GM12892 (cell line): ENCODE data around the gene DHCR24.
A peak's percentile ranks its signal among the peaks of the same experiment; 100 is the strongest.

Source experiments
- DNase-seq: peaks from one replicate; pipeline ENCODE4 v3.0.0; 2011; ENCODE audit not compliant: insufficient read length
- FAIRE-seq: peaks from 2 replicates; lab custom pipeline; 2011; peaks lifted over from hg19 to GRCh38; lab: Jason Lieb, UNC
- POLR2A ChIP-seq: IDR thresholded peaks from 2 replicates; pipeline ENCODE4 v1.6.1; 2011; ENCODE audit warnings: low read depth, low read length, control low read depth
- POLR2AphosphoS5 ChIP-seq: IDR thresholded peaks from 2 replicates; pipeline ENCODE4 v1.6.1; 2011; ENCODE audit warnings: low read depth, low read length, control low read depth
- TAF1 ChIP-seq: IDR thresholded peaks from 2 replicates; pipeline ENCODE4 v1.6.1; 2011; ENCODE audit warnings: low read depth, mild to moderate bottlenecking, control low read depth, low read length, borderline replicate concordance

The DHCR24 gene

DNA sequence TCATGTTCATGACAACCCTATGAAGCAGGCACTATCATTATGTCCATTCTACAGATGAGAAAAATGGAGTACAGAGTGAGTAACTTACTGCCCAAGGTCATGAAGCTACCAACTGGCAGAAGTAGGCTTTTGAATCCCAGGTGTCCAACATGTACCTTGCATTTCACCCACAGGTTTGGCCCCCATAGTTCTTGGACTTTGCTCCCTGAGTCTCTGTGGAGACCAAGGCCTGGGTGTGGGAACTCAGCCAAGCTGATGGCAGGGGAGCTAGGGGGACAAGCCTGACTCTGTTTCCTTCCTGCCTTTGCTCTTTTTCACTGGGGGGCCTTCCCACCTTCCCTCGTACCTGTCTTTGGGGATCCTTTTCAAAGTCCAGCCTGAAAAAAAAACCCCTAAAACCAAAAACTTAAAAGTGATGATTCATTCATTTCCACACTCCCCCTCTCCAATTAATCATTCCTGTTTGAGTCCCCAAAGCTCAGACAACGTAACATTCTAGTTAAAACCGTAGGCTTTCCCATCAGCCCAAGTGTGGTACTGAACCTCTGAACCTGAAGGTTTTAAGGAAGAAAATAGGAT lies 77.4 kb downstream of the DHCR24 start:
- DNase-seq: no peak
- TF ChIP-seq POLR2AphosphoS5: no peak
- no peak for TF ChIP-seq TAF1
- TF ChIP-seq POLR2A: no peak
- FAIRE-seq: no peak

DNA sequence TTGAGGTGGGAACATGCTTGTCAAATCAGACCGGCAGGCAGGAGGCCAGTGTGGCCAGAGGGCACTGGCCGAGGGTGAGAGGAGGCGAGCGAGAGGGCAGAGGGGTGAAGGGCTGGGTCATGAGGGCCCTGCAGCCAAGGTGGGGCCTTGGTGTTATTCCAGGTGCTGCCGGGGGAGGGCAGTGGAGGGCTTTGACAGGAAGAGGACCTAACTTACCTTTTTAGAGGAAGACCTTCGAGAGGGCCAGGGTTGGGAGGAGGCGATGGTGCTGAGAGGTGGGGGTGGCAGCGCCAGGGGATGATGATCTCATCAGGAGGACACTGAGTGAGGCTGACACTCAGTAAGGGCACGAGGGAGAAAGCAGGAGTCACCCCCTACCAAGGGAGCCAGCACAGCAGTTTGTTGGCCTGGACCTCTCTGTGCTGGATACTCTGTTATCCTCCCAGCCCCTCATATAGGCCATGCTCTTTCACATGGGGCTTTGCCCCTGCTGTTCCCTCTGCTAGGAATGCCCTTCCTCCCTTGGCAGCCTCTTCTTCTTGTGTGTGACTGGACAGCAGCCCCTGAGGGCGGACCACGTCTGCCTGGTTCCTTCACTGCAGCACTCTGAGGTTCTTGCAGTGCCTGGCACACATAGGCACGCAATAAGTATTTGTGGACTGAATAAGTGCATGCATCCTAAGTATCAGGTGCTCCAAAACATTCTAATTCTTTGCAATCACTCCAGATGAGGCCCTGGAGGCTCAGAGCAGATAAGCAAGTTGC lies 78.4 kb downstream of the DHCR24 start:
- peak; percentile 27 for FAIRE-seq
- TF ChIP-seq POLR2AphosphoS5 (no peak), TAF1 (no peak), POLR2A (no peak)

GRCh38 chr1:54807756-54808155 lies 79.2 kb downstream of the DHCR24 start:
- FAIRE-seq: no peak
- DNase-seq: no peak
- no peak for TF ChIP-seq POLR2A
- no peak for TF ChIP-seq POLR2AphosphoS5
- no peak for TF ChIP-seq TAF1

More for the DNA sequence above, 78.4 kb downstream of the DHCR24 start:
- DNase-seq: no peak

- no peak for TF ChIP-seq POLR2AphosphoS5
- no peak for TF ChIP-seq TAF1
- no peak for TF ChIP-seq POLR2A
- DNase-seq: no peak
- FAIRE-seq: no peak
These were observed 79.9 kb downstream of the DHCR24 start for GRCh38 chr1:54806931-54807611.

- no peak for FAIRE-seq
- DNase-seq: no peak
- TF ChIP-seq TAF1: no peak
- TF ChIP-seq POLR2AphosphoS5: no peak
- TF ChIP-seq POLR2A: no peak
These were observed 81.0 kb downstream of the DHCR24 start for GRCh38 chr1:54805981-54806381.

DNA sequence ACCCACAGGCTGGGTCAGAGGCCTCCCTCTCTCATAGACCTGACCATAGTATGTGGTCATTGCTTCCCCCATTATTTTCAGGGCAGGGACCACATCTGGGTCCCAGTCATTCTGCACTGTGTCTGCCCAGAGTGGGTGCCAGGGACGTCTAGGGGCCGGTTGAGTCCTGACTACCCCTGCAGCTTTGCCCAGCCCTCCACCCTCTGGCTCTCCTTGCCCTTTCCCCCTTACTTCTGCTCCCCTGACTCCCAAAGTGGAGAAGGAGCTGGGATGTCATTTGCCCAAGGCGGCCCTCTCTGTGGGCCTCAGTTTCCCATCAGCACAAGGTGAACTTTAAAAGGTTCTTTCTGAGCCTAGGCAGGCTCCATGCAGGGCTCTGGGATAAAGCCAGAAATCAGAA lies 81.5 kb downstream of the DHCR24 start:
- TF ChIP-seq POLR2AphosphoS5: no peak
- no peak for TF ChIP-seq TAF1
- no peak for TF ChIP-seq POLR2A
- DNase-seq (no peak), FAIRE-seq (no peak)

DNA sequence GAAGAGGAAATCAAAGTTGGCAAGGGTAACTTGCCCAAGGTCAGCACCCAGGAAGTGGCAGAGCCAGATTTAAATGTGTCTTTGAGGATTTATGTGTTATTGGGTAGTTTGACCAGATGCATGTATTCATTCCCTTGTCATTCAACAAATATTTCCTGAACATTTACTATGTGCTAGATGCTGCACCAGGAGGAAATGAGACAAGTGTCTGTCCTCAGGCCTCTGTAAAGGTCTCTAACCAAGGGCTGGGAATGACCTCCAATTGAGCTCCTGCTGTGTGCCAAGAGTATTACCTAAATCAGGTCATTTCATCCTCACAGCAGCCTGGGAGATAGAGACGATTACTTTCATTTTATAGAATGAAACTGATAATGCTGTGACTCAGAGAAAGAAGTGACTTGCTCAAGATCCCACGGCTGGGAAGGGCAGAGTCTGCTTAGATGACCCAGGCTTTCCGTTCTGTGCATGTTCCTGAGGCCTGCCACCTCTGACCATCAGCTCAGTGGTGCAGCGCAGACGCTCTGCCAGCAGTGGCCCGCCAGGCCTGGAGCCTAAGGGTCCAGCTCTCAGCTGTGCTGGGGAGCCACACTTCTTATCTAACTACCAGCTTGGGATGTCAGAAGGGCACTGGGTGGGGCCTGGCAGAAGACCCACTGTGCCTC lies 82.4 kb downstream of the DHCR24 start:
- TF ChIP-seq TAF1 (no peak), POLR2AphosphoS5 (no peak), POLR2A (no peak)
- DNase-seq (no peak), FAIRE-seq (peak; percentile 72)

DNA sequence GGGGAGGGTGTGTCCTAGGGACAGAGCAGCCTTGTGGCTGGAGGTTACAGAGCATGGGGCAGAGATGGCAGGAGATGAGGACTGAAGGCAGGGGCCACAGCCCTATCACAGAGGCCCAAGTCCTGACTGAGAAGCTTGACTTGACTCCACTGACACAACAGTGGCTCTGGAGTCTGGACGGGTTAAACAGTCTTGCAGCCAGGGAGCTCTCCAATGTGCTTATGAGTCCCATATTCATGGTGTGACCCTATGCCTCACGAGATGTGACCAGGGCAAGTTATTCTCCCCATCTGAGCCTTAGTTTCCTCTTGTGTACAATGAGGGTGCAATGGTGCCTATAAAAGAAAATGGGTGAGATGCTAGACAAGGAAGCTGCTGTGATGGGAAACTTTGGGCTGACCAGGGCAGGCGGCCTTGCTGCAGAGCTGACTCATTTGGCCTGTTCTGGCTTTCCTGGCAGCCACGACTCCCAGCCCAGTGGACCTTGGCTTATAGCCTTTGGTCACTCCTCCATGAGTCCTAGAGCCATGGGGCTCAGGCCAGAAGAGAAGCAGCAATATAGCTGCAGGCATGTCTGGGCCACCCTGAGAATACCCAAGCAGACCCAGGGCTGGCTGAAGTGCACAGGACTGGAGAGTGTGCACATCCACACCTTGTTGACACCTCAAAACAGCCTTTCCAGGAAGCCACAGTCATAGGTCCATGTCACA lies 83.1 kb downstream of the DHCR24 start:
- TF ChIP-seq POLR2AphosphoS5: no peak
- no peak for TF ChIP-seq TAF1
- TF ChIP-seq POLR2A: no peak
- DNase-seq: no peak

DNA sequence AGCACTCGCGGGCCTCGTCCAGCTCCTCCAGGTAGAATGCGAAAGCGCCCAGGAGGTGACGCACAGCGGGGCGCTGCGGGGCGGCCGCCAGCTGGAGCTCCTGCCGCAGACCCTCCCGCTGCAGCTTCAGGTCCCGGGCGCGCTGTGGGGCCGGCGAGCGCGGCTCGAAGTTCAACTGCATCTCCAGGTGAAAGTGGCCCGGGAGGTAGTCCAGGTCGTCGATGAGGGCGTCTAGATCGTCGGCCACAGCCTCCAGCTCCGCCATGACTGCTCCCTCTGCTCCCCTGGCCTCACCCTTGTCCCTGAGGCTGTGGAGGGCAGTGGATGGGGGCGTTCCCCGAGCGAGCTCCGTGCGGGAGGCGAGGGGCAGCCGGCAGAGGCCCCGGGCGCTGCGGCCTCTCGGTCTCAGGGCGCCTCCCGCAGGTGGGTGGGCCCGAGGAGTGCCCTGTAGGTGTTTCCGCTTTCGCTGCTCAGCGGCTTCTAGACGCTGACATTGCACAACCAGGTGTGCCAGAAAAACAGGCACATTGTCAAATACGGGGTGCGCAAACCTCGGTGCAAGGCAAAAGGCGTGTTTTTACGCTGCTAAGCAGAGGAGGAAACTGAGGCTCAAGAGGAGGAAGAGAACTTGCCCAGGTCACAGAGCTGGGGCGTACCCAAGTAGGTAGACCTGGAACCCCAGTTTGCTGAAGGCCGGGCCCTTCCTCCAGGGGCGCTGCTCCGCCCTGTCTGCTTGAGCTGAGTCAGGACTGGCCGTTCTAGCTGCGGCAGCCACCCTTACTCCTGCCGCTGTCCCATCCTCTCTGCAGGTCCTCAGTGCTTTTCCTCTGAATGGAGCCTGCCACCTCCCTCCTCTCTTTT lies 85.9 kb downstream of the DHCR24 start, which contains the start of gene TTC22:
Gene TTC22, minus strand, starts transcription at position 425 of the 861 bp plus-strand sequence. Its CDS starts 160 bp downstream, at position 265.
- TF ChIP-seq POLR2AphosphoS5 (no peak), POLR2A (no peak), TAF1 (no peak)
- peak; percentile 88 for FAIRE-seq
- peak; percentile 70 for DNase-seq

More for the DNA sequence above, 83.1 kb downstream of the DHCR24 start:
- FAIRE-seq: peak; percentile 14
